Stimulated activated CD8-positive, alpha-beta memory T cell treated with anti-CD3 and anti-CD28 coated beads, Interleukin-7, amount 100 ng/mL, for 48 hours (primary cell): ENCODE results near the gene NFAM1.

Experiments used
- DNase-seq, 2 donors: peaks; one replicate each; pipeline ENCODE4 v3.0.0-alpha.2; 2020; ENCODE audit warnings: low read depth in 1 of 2; ENCODE audit errors: extremely low read depth in 1 of 2

The NFAM1 gene

GRCh38 chr22:42384506-42384905, 47.7 kb downstream of the NFAM1 start:
- DNase-seq, result no peak

DNA sequence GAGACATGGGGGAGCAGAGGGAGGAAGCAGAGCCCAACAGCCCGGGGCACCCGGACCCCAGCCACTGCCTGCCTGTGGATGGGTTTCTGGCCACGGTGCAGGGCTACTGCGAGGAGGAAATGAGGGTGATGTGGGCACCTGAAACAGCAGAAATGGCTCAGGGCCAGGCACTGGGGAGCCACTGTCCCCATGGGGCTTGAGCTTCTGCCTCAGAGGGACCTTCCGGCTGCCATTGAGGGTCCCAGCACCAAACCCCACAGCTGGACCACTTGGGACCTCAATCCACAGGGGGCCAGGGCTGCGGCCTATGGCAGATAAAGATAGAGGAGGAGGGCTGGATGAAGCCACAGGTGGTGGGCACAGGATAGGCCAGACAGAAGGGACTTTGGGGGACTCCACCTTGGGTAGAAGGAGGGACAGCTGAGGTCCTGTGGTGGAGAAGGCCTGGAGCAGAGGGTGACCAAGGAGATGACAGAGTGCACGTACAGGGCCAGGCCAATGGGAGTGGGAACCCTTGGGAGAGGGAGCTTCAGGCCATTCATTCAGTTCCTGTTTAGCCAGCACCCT, 48.3 kb downstream of the NFAM1 start:
- DNase-seq, result no peak

DNA sequence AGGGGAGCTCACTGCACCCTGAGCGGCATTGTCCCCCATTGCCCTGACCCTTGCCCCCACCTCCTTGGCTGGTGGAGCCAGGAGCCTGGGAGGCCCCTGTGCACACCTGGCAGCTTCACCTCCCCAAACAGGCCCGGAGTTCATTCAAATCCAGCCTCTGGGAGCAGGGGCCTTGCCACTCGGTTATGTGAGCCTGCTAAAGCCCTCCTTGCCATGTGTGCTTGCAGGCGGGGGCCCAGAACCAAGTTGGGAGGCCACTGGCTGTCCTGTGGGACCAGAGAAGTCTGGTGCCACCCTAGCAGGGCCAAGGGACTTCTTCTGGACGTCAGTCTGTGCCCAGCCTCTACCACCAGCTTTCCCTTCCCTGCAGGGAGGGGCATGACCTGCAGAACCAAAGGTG, 48.9 kb downstream of the NFAM1 start:
- no peak for DNase-seq

DNA sequence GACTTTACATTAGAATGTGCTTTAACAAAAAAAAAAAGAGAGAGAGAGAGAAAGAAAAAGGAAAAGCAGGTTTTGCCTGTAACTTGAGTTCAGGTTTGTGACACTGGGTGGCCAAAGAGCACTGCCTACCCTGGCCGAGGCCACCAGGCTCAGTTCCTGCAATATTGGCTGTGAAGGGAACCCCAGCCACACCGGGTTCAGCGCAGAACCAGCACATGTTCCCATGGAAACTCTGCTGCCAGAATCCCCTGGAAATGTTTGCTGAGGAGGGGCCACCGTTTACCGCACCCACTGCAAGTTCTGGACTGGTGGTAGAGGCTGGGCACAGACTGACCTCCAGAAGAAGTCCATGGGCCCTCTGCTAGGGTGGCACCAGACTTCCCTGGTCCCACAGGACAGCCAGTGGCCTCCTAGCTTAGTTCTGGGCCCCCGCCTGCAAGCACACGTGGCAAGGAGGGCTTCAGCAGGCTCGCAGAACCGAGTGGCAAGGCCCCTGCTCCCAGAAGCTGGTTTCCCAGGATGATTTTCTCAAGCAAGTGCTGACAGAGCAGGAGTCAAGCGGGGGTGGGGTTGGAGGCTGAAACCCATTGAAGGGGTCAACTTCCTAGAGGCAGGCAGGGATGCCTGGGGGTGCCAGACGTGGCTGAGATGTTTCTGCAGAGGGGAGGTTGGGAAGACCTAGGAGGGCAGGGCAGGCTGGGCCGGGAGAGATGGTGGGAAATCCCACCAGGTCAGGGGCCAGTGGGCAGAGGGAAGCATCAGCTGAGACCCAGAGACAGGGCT, 51.2 kb downstream of the NFAM1 start:
- no peak for DNase-seq

GRCh38 chr22:42379966-42380537, 52.2 kb downstream of the NFAM1 start:
- no peak for DNase-seq

DNA sequence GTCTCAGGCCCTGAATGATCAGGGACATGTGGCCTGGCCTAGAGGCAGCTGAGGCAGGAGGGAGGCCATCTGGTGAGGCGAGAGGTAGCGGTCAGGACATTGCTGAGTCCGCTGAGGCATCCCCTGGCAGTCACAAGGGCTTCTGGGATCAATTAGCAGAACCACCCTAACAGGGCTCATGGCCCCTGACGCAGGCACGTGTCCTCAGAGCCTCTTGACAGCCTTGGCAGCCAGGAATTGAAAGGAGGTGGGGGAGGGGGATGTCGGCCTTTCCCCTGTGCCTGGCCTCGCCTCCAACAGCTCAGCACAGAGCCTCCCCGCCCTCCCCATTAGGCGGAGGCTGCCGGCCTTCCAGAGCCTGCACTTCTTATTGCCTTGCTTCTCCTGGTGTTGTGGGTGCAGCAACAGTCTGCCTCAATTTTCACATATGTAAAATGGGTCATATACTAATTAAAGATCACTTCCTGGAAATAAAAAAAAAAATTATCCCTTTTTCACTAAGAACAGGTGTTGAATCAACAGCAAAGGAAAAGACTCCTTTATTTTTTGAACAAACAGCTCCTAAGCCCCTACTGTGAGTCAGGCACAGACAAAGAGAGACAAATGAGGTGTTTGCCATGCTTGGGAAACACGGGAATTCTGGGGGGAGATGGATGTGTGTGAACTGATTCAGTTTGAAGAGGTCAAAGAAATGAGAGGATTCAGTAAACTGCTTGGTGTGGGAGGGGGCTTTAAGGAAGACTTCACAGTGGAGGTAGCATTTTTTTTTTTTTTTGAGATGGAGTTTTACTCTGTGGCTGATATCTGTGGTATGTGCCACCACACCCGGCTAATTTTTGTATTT, 55.3 kb downstream of the NFAM1 start:
- DNase-seq, result no peak

DNA sequence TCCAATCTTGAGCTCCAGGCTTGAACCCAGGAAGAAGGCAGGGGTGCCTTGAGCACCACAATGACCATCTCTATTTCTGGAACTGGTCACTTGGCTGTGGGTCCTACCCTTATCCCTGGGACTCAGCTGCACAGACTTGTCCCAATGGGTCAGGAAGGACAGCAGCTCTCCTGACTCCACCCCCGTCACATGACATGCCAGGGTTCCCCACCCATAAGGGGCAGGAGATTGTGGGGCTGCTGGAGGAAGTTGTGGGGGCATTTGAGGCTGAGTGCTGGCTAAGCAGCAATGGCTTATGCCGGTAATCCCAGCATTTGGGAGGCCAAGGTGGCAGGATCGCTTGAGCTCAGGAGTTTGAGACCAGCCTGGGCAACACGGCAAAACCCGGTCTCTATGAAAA, 56.2 kb downstream of the NFAM1 start:
- DNase-seq, result no peak

DNA sequence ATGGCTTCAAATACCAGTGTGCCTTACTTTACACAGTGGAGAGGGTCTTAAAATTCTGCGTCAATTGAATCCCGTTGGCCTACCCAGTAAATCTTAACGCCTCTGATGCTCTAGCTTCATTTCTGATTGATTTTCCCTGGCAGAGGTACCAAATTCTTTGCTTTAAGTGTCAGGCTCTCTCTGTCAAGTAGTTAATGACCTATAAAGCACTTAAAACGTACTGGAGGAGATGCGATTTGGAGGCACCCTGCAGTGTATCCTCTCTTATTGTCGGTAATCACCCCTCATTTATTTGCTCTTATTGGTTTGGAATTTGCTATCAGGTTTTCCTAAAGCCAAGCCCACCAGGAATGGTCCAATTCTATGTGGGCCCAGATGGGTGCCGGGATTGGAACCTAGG, 59.2 kb downstream of the NFAM1 start:
- no peak for DNase-seq

DNA sequence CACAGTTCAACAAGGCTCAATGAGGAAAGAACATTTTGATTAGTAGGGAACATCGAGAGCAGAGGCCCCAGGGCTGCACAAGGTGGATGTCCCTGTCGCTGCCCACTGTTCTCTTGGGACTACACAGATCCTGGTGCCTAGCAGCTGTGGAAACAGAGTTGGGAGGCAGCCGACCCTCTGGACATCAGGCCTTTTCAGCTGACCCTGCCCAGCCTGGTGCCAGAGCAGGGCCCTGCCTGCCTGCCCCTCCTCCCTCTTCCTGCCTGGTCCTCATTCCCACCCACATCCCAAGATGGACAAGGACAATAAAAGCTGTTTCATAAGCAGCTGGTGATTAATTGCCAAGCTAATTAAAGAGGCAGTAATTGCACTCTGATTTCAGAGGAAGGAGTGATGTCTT, 60.7 kb downstream of the NFAM1 start:
- no peak for DNase-seq

GRCh38 chr22:42371099-42371498, 61.1 kb downstream of the NFAM1 start:
- no peak for DNase-seq

- DNase-seq, result peak; percentile 66 to 79
Observed at GRCh38 chr22:42369250-42370041, 62.8 kb downstream of the NFAM1 start.

DNA sequence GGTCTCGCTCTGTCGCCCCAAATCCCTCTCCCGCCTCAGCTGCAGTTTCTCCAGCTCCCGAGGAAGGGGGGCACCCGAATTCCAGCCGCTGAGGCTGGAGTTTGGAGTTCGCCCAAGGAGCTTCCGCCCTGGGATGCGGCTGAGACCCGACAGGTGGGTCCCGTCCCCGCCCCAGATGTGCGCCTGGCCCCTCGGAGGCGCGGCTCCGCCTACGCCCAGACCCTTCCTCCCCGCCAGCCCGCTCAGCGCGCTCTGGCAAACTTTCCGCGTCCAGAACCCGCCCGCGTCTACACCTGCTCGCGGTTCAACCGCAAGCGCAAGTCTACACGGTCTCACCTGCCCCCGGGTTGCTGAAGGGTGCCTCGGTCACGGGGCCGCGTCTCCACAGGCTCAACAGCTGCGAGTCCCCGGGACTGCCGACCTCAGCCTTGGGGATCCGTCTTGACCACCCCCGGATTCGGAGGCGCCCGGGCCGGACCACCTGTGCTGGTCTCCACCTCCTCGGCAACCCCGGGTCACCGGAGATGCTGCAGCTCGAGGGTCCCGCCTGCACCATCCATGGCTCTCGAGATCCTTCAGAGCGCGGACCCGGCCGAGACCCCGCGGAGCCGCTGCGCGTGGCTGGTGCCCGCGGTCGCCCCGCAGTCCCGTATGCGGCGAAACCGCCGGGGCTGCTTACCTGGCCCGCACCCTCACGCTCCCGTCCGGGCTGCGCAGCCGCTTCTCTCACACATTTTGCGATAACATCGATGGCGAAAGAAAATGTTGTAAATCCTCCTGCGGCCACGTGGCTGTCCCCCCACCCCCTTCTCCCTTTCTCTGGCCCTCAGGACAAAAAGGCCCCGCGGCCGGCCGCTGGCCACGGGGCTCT, 63.6 kb downstream of the NFAM1 start:
- no peak for DNase-seq

DNA sequence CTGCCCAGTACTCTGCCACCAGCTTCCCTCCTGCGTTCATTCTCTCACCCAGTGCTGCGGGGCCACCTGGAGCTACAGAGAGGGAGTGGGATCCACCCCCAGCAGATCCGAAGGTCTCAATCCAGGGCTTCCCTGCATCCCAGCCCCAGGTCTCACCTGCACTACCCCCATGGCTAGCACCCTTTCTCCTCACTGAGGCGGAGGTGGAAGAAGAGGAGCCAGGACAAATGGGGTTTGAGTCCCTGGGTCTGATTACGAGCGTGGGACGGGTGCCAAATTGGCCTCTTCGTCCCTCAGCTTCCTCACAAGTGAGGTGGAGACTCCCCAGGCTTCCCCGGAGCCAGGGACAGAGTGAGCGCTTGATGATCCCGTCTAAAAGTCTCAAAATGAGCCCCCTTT, 64.2 kb downstream of the NFAM1 start:
- DNase-seq, result no peak

GRCh38 chr22:42366806-42367581, 65.2 kb downstream of the NFAM1 start:
- no peak for DNase-seq

DNA sequence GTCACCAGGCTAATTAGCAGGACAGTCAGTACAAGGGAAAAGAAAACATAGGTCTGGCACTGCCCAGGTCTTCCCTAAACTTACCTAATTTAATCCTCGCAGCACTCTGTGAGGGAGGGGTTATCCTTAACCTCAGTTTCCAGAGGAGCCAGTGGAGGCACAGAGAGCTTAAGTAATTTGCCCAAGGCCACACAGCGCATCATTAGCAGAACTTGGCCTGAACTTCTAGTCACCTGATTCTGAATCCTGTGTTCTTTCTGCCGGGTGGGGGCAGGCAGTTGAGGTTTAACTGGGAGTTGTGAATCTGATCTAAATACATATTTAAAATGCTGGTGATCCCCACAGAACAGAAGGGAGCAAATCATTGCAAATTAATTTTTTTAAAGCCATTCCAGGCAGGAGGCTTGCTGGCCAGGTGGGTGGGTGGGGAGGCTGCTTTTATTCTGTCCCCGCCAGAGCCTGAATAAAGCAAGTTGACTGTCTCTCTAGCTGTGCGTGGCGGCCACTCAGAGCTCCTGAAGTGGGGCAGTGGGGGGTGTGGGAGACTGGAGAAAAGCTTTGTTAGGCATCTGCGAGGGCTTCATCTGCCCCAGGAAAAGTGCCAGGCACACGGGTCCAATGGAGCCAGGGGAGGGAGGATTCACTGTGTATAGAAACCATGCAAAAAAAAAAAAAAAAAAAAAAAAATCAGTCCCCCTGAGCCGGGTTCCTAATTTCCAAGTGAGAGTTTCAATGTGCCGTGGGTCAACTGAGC, 66.1 kb downstream of the NFAM1 start:
- no peak for DNase-seq

GRCh38 chr22:42365111-42365865, 66.9 kb downstream of the NFAM1 start:
- DNase-seq, result no peak

GRCh38 chr22:42364604-42365110, 67.5 kb downstream of the NFAM1 start:
- no peak for DNase-seq
